Effector memory CD4-positive, alpha-beta T cell (primary cell): Measurements from ENCODE around the gene TRIO.

Experiments
- DNase-seq, 3 donors: peaks; one replicate each; pipeline ENCODE4 v3.0.0-alpha.2; 2020
- H3K27ac ChIP-seq: 2 replicates; pipeline ENCODE4 v1.7.0; 2013; ENCODE audit warnings: mild to moderate bottlenecking, low read length, moderate library complexity; ENCODE audit not compliant: insufficient read depth, poor library complexity, severe bottlenecking
- H3K27me3 ChIP-seq: replicated peaks from 2 replicates; pipeline ENCODE4 v1.7.0; 2013; ENCODE audit warnings: mild to moderate bottlenecking, low read length; ENCODE audit not compliant: insufficient read depth, control insufficient read depth, poor library complexity, severe bottlenecking
- H3K36me3 ChIP-seq: 2 replicates; pipeline ENCODE4 v1.7.0; 2013; ENCODE audit warnings: mild to moderate bottlenecking, low read length, moderate library complexity; ENCODE audit not compliant: control insufficient read depth, insufficient read depth
- H3K4me1 ChIP-seq: 2 replicates; pipeline ENCODE4 v1.7.0; 2013; ENCODE audit warnings: low read length, mild to moderate bottlenecking; ENCODE audit not compliant: control insufficient read depth, insufficient read depth, poor library complexity, severe bottlenecking
- H3K4me3 ChIP-seq: 2 replicates; pipeline ENCODE4 v1.7.0; 2013; ENCODE audit warnings: low read length, low read depth, mild to moderate bottlenecking; ENCODE audit not compliant: insufficient read depth, poor library complexity, severe bottlenecking
- H3K9me3 ChIP-seq: 2 replicates; pipeline ENCODE4 v1.7.0; 2013; ENCODE audit warnings: mild to moderate bottlenecking, low read length, moderate library complexity; ENCODE audit not compliant: control insufficient read depth

TRIO gene

DNA sequence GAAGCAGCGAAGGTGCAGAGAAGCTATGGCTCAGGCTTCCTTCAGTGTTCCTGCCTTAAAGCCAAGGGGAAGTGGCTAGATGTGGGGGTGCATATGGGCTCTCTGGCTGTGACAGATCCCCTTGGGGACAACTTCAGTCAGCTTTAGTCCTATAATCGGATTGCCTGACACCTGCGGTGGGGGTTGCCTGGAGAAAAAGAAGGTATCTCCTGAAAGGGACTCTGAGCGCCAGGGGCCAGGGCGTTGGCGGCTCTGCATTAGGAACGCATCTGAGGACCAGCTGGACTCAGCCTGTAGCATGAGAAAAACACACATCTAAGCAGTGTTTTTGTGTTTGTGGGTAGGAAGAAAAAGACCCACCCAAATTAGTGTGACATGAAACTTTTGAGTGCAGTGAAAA, 354.2 kb downstream of the TRIO start:
- no peak overlapping the region for H3K4me3 ChIP-seq
- H3K36me3 ChIP-seq = no peaks in the 10 kb centered on the region
- no peak overlapping the region for H3K27ac ChIP-seq
- H3K4me1 ChIP-seq = no peaks in the 10 kb centered on the region
- no peaks in the 10 kb centered on the region for H3K9me3 ChIP-seq
- DNase-seq = no peak
- no peaks in the 10 kb centered on the region for H3K27me3 ChIP-seq

DNA sequence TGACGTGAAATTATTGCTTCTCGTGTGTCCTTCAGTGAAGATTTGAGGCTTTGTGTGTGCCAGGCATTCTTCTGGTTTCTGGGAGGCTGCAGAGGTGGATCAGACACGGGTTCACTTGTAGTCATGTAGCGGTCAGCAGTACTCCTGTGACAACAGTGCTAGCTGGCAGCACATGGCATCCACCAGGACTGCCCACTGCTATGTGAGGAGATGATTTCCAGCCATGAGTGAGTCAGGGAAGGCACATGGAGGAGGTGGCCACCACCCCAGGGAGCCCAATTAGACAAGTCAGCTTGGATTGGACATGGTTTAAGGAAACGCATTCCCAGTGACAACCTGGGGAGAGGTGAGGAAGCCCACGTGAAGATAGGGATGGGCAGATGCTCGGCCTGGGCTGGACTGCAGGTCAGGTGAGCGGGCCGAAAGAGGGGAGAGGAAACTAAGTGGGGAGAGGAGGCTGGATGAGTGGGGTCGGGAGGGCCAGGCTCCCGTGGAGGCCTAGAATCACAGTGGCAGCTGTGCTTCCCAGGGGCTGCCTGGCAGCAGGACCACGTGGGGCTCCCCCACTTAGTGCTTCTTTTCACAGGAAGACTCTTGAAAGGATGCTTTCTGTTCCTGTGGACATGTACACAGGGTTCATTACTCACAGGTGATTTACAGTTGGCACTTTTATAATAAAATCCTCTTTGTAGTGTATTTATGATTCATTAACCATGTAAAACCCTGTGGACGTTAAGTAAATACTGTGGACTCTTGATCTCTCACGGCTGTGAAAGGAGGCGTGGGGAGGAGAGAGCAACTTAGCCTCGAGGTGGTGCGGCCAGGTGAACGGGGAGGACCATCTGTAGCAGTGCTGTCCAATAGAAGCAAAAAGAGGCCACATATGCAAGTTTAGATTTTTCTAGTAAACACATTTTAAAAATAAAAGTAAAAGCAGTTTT, 358.5 kb downstream of the TRIO start:
- no peak overlapping the region for H3K27ac ChIP-seq
- no peak for DNase-seq
- H3K4me3 ChIP-seq = no peak overlapping the region
- H3K9me3 ChIP-seq = no peaks in the 10 kb centered on the region
- no peaks in the 10 kb centered on the region for H3K36me3 ChIP-seq
- no peaks in the 10 kb centered on the region for H3K4me1 ChIP-seq
- no peaks in the 10 kb centered on the region for H3K27me3 ChIP-seq

DNA sequence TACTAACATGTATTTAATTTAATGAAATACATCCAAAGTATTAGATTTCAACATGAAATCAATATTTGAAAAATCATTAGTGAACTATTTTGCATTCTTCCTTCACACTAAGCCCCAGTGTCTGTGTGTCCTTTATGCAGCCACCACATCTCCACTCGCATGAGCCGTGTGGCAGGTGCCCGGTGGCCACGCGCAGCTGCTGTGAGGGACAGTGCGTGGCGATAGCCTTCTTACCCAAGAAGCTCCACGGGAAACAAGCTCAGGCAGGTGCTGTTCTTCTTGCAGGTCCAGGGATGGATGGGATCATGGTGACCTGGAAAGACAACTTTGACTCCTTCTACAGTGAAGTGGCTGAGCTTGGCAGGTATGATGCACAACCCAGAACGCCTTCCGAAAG, 359.1 kb downstream of the TRIO start:
- H3K27ac ChIP-seq = no peak overlapping the region
- H3K27me3 ChIP-seq = no peaks in the 10 kb centered on the region
- no peak overlapping the region for H3K4me3 ChIP-seq
- no peaks in the 10 kb centered on the region for H3K9me3 ChIP-seq
- no peaks in the 10 kb centered on the region for H3K4me1 ChIP-seq
- no peak for DNase-seq
- no peaks in the 10 kb centered on the region for H3K36me3 ChIP-seq

DNA sequence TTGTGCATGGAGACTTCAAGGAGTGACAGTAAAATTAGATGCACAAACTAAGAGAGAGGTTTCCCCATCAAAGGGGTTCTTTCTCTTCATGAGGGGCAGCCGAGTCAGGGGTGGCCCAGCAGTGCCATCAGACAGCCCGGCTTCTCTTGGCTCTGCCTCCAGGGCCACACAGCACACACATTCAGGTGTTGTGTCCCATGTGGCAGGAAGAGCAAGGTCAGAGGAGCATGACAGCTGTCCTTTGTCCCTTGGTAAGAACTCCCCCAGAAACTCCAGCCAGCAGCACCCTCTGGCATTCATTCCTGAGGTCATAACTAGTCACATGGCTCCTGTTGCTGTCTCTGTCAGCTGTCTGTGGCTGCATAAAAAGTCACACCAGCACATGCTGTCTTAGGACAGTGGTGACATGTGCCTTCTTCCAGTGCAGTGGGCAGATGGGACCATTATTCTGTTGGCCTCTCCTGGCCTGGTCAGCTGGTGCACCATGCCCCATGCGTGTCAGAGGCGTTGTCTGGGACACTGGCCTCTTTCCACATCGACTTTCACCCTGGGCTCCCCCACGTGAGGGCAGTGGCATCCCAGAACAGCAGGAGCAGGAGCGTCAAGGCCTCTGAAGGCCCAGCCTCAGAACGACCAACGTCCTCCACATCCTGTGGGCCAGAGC, 360.0 kb downstream of the TRIO start:
- DNase-seq = no peak
- H3K27ac ChIP-seq = no peak overlapping the region
- H3K9me3 ChIP-seq = no peaks in the 10 kb centered on the region
- H3K4me3 ChIP-seq = no peak overlapping the region
- H3K4me1 ChIP-seq = no peaks in the 10 kb centered on the region
- H3K27me3 ChIP-seq = no peaks in the 10 kb centered on the region
- H3K36me3 ChIP-seq = no peaks in the 10 kb centered on the region

DNA sequence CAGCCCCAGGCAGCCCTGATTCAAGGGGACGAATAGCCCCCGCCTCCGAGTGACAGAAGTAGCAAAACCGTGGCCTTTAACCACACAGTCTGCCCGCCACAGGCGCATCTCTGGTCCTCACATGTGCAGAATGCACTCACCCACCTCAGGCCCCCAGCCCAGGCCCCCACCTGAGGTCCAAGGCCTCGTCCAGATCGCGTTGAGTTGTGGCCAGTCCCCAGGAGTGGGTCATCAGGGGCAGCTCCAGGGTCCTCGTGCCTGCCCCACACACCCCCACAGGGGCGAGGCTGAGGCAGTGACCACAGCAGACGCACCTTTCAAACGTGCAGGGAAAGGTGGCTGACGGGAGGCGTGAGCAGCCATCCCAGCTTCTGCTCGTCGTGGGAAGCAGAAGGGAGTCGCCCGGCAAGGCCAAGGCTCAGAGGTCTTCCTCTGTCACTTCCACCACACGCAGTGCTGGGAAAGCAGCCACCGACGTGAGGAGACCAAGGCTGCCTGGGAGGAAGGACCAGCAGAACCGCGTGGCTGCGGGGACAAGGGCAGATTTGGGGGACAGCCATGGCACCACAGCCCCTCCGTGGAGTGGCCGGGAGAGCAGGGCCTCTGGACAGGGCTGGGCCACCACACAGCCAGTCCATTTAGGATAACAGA, 360.7 kb downstream of the TRIO start:
- Histone ChIP-seq H3K27ac (no peak overlapping the region), H3K36me3 (no peaks in the 10 kb centered on the region)

DNA sequence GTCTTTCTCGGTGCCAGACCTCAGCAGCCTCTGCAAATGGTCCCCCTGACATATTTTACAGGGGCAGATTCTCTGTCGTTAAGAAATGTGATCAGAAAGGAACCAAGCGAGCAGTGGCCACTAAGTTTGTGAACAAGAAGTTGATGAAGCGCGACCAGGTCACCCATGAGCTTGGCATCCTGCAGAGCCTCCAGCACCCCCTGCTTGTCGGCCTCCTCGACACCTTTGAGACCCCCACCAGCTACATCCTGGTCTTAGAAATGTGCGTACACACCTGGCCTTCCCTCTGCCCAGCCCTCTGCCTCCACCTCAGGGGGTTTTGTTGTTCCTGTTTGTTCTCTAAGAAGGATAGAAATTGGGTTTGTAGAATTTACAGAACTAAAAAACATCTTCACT, 361.2 kb downstream of the TRIO start:
- Histone ChIP-seq H3K27me3 (no peaks in the 10 kb centered on the region), H3K27ac (no peak overlapping the region), H3K9me3 (no peaks in the 10 kb centered on the region), H3K36me3 (no peaks in the 10 kb centered on the region), H3K4me1 (no peaks in the 10 kb centered on the region), H3K4me3 (no peak overlapping the region)
- no peak for DNase-seq

More for the DNA sequence above, 360.7 kb downstream of the TRIO start:
- DNase-seq = no peak
- H3K4me3 ChIP-seq = no peak overlapping the region
- H3K27me3 ChIP-seq = no peaks in the 10 kb centered on the region
- H3K9me3 ChIP-seq = no peaks in the 10 kb centered on the region
- no peaks in the 10 kb centered on the region for H3K4me1 ChIP-seq

DNA sequence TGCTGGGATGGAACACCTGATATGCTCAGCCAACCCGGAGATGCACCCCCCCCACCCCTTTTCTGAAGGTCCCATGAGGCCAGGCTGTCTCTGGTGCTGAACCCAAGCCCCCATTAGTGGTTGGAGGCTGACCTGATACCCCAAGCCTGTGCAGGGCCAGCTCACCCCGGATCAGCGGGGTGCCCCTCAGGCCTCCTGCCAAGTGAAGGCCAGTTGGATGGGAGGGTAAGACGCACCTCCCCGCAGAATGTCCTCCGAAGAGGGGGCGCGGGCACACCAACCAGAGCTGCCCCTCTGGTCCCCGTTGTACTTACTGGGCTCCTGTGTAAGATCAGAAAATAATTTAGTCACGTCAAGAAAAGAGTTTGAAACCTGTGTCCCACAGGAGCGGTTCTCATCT, 361.7 kb downstream of the TRIO start:
- Histone ChIP-seq H3K36me3 (no peaks in the 10 kb centered on the region), H3K9me3 (no peaks in the 10 kb centered on the region), H3K27me3 (no peaks in the 10 kb centered on the region), H3K4me1 (no peaks in the 10 kb centered on the region), H3K27ac (no peak overlapping the region), H3K4me3 (no peak overlapping the region)
- no peak for DNase-seq

DNA sequence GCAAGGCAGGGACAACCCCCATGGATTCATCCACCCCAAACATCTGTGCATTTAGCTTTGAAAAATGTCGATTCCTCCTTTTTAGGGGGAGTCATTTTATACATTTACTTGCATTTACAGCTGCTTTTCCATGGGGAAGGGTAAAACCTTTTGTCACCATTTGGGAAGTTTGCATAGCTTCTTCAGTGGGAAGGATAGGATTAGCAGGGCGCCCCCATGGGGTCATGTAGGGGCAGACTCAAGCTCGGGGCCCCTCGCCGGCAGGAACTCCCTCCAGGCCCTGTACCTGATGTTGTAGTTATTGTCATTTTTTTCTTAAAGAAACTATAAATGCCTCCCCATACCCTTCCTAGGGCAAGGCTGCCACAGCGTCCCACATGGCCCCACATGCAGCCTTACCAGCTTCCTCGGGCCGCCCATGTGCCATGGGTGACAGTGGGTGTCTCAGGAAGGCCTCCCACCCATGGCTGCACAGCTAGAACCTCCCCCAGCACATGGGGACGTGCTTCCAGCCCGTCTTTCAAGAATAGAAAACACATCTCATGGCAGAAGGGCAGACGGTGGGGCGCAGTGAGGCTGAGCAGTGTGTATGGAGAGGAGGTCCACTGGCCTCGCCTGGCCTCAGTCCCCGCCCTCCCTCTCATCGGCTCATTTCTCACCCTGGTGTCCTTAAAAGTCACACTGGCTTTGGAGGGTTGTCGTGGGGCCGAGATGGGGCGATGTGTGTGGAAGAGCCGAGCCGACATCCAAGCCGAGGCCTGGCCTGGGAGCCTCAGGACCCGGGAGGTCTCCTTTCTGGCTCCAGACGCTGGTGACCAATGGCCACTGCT, 362.4 kb downstream of the TRIO start:
- no peak for DNase-seq
- H3K27ac ChIP-seq = no peak overlapping the region
- no peaks in the 10 kb centered on the region for H3K36me3 ChIP-seq
- no peak overlapping the region for H3K4me3 ChIP-seq
- H3K4me1 ChIP-seq = no peaks in the 10 kb centered on the region
- no peaks in the 10 kb centered on the region for H3K9me3 ChIP-seq
- H3K27me3 ChIP-seq = no peaks in the 10 kb centered on the region

DNA sequence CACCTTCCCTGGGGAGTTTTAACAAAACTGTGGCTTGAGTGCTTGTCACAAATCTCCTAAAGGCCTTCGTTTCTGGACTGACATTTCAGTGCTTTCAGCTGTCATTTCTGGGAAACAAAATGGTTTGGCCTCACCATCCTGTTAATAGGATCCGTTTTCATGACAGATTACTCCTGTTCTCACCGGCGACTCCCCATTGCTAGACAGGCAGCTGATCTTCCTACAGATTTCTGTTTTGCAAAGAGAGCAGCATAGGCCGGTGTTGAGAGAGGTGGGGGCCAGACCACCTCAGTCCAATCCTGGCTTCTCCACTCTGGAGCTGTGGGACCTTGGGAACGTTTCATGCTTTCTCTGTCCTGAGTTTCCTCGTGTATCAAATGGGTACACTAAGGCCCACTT, 363.0 kb downstream of the TRIO start:
- Histone ChIP-seq H3K9me3 (no peaks in the 10 kb centered on the region), H3K4me3 (no peak overlapping the region), H3K36me3 (no peaks in the 10 kb centered on the region), H3K27me3 (no peaks in the 10 kb centered on the region), H3K27ac (no peak overlapping the region), H3K4me1 (no peaks in the 10 kb centered on the region)
- DNase-seq = no peak
